ENCODE measurements around the gene PDE6B. TPM values are rescaled to one million over a fixed set of nuclear protein-coding genes. Genes with fewer than 3 reads are reported as not detected.
A peak's percentile ranks its signal among the peaks of the same experiment; 100 is the strongest.

Gene PDE6B
- total RNA-seq, 1 donor from 2014 or later: 4.8 TPM

GRCh38 chr4:620851-621261 lies 4.5 kb upstream of the PDE6B start:
- intact Hi-C loops (cut with DNase I): no loop called here
- peak; percentile 38 for DNase-seq (ENCODE audit: low spot score)

GRCh38 chr4:621296-622070 lies 3.9 kb upstream of the PDE6B start:
- peak; percentile 68 for DNase-seq (ENCODE audit: low spot score)
- intact Hi-C loops (cut with DNase I): no loop called here

- intact Hi-C loops (cut with DNase I): no loop called here
- peak; percentile 74 for DNase-seq (ENCODE audit: low spot score)
Measured at GRCh38 chr4:622071-622995, 3.0 kb upstream of the PDE6B start.

GRCh38 chr4:622996-623913 lies 2.1 kb upstream of the PDE6B start:
- intact Hi-C loops (cut with DNase I): no loop called here
- peak; percentile 68 for DNase-seq (ENCODE audit: low spot score)

- intact Hi-C loops (cut with DNase I): no loop called here
- DNase-seq (ENCODE audit: low spot score): peak; percentile 70
Measured at GRCh38 chr4:623914-624566, 1.3 kb upstream of the PDE6B start.

- peak; percentile 69 for DNase-seq (ENCODE audit: low spot score)
- intact Hi-C loops (cut with DNase I): no loop called here
Measured at GRCh38 chr4:625631-626161, 323 bp downstream of the PDE6B start.

GRCh38 chr4:626201-627091 lies 1.1 kb downstream of the PDE6B start:
- peak; percentile 57 for DNase-seq (ENCODE audit: low spot score)
- intact Hi-C loops (cut with DNase I): no loop called here

GRCh38 chr4:627347-628125 lies 2.2 kb downstream of the PDE6B start:
- intact Hi-C loops (cut with DNase I): no loop called here
- DNase-seq (ENCODE audit: low spot score): peak; percentile 38

- intact Hi-C loops (cut with DNase I): no loop called here
Measured at GRCh38 chr4:628311-628741, 3.0 kb downstream of the PDE6B start.

GRCh38 chr4:628821-629635 lies 3.7 kb downstream of the PDE6B start:
- intact Hi-C loops (cut with DNase I): no loop called here
- peak; percentile 67 for DNase-seq (ENCODE audit: low spot score)

More at GRCh38 chr4:628311-628741, 3.0 kb downstream of the PDE6B start:
- DNase-seq (ENCODE audit: low spot score): peak; percentile 41

GRCh38 chr4:629636-629914 lies 4.2 kb downstream of the PDE6B start:
- DNase-seq (ENCODE audit: low spot score): peak; percentile 44
- intact Hi-C loops (cut with DNase I): no loop called here

GRCh38 chr4:629915-630641 lies 4.7 kb downstream of the PDE6B start:
- intact Hi-C loops (cut with DNase I): no loop called here
- DNase-seq (ENCODE audit: low spot score): peak; percentile 44

- intact Hi-C loops (cut with DNase I): no loop called here
- DNase-seq (ENCODE audit: low spot score): peak; percentile 58
Measured at GRCh38 chr4:630656-631055, 5.3 kb downstream of the PDE6B start.

- no peak for DNase-seq (ENCODE audit: low spot score)
- intact Hi-C loops (cut with DNase I): no loop called here
Measured at GRCh38 chr4:632196-632790, 6.9 kb downstream of the PDE6B start.

GRCh38 chr4:632926-633325 lies 7.6 kb downstream of the PDE6B start:
- no peak for DNase-seq (ENCODE audit: low spot score)
- intact Hi-C loops (cut with DNase I): no loop called here
